Peyer's patch (tissue), 4 donors: ENCODE results near the gene CA5A. TPM values are rescaled to one million over a fixed set of nuclear protein-coding genes. Genes with fewer than 3 reads are reported as not detected.
"Not testable (repeated sequence)": the region's sequence is repeated elsewhere in the genome, so short reads cannot be mapped to it uniquely, and the experiment has no call there.

Experiments used
- DNase-seq, 3 donors: peaks; one replicate each; pipeline ENCODE4 v3.0.0-alpha.2; 2017 to 2019
- H3K27ac ChIP-seq, 4 donors: fragments of 200-600 bp; sonication (generic); one replicate each; pipeline ENCODE4 v1.5.1; 2016 to 2019
- H3K27me3 ChIP-seq, 2 donors: fragments of 200-600 bp; sonication (generic); one replicate each; pipeline ENCODE4 v1.5.1; 2019
- H3K36me3 ChIP-seq, 3 donors: fragments of 200-600 bp; sonication (generic); one replicate each; pipeline ENCODE4 v1.5.1; 2016 to 2019
- H3K4me1 ChIP-seq, 4 donors: fragments of 200-600 bp; sonication (generic); one replicate each; pipeline ENCODE4 v1.5.1; 2016 to 2019
- H3K4me3 ChIP-seq, 4 donors: fragments of 200-600 bp; sonication (generic); 1 replicate in 3 of 4; 2 replicates in 1 of 4; pipeline ENCODE4 v1.5.1; 2016 to 2019; ENCODE audit warnings: mild to moderate bottlenecking in 1 of 4
- H3K9me3 ChIP-seq, 4 donors: fragments of 200-600 bp; sonication (generic); one replicate each; pipeline ENCODE4 v1.5.1; 2016 to 2019; ENCODE audit warnings: mild to moderate bottlenecking in 1 of 4
- CTCF ChIP-seq, 6 experiments: fragments of 450-650 bp in 4 of 6; fragments of 200-600 bp in 2 of 6; sonication (generic) in 1 of 6; IDR thresholded peaks; one replicate each; pipeline ENCODE4 v1.5.1; 2017 to 2019; ENCODE audit warnings: antibody characterized with exemption in 6 of 6, mild to moderate bottlenecking in 3 of 6, moderate library complexity in 1 of 6
- POLR2A ChIP-seq, 2 donors: fragments of 450-650 bp; IDR thresholded peaks; one replicate each; pipeline ENCODE4 v1.5.1; 2017; ENCODE audit warnings: antibody characterized with exemption in 2 of 2, mild to moderate bottlenecking in 2 of 2, moderate library complexity in 2 of 2
- total RNA-seq, 4 donors: library from RNA; depleted of rRNA; stranded (reverse); fragments of >200 nt; gene quantifications; one replicate each; pipeline ENCODE4 v1.1.0, GENCODE V29; 2016

The CA5A gene
- total RNA-seq, 4 donors from 2014 or later, result not detected

GRCh38 chr16:87880117-87880696 lies 56.1 kb downstream of the CA5A start:
- Histone ChIP-seq H3K9me3 (no peaks in the 10 kb centered on the region), H3K36me3 (no peaks in the 10 kb centered on the region), H3K27ac (no peak overlapping the region), H3K4me3 (no peak overlapping the region), H3K27me3 (no peaks in the 10 kb centered on the region), H3K4me1 (no peaks in the 10 kb centered on the region)
- DNase-seq, result no peak
- TF ChIP-seq POLR2A (IDR thresholded peaks at IDR 0.05), result no peak
- TF ChIP-seq CTCF (IDR thresholded peaks at IDR 0.05), result no peak

GRCh38 chr16:87879411-87880013 lies 56.8 kb downstream of the CA5A start:
- H3K9me3 ChIP-seq, DNase-seq, H3K4me3 ChIP-seq, H3K4me1 ChIP-seq, H3K27me3 ChIP-seq, H3K27ac ChIP-seq, H3K36me3 ChIP-seq: not testable (repeated sequence)

GRCh38 chr16:87878704-87879103 lies 57.6 kb downstream of the CA5A start:
- Histone ChIP-seq H3K36me3 (no peaks in the 10 kb centered on the region), H3K27ac (no peak overlapping the region), H3K27me3 (no peaks in the 10 kb centered on the region), H3K4me3 (no peak overlapping the region), H3K9me3 (no peaks in the 10 kb centered on the region), H3K4me1 (no peaks in the 10 kb centered on the region)
- no peak for TF ChIP-seq CTCF (IDR thresholded peaks at IDR 0.05)
- no peak for TF ChIP-seq POLR2A (IDR thresholded peaks at IDR 0.05)
- DNase-seq, result no peak

GRCh38 chr16:87877942-87878507 lies 58.3 kb downstream of the CA5A start:
- no peak overlapping the region for H3K4me3 ChIP-seq
- H3K36me3 ChIP-seq, result no peaks in the 10 kb centered on the region
- TF ChIP-seq CTCF (IDR thresholded peaks at IDR 0.05) (peak in 3 of 6 experiments; percentile 12 to 35 (median 26)), POLR2A (IDR thresholded peaks at IDR 0.05) (no peak)
- H3K4me1 ChIP-seq, result no peaks in the 10 kb centered on the region
- DNase-seq, result no peak
- H3K9me3 ChIP-seq, result no peaks in the 10 kb centered on the region
- H3K27ac ChIP-seq, result no peak overlapping the region
- no peaks in the 10 kb centered on the region for H3K27me3 ChIP-seq

GRCh38 chr16:87874639-87875427 lies 61.5 kb downstream of the CA5A start:
- DNase-seq, result no peak
- H3K27me3 ChIP-seq, result no peaks in the 10 kb centered on the region
- H3K36me3 ChIP-seq, result no peaks in the 10 kb centered on the region
- H3K9me3 ChIP-seq, result no peaks in the 10 kb centered on the region
- no peak overlapping the region for H3K4me3 ChIP-seq
- peaks cover 0 to 8% (median 0%) of the 10 kb centered on the region in 4 donors for H3K4me1 ChIP-seq
- no peak for TF ChIP-seq CTCF (IDR thresholded peaks at IDR 0.05)
- no peak for TF ChIP-seq POLR2A (IDR thresholded peaks at IDR 0.05)
- no peak overlapping the region for H3K27ac ChIP-seq

- not testable (repeated sequence) for DNase-seq, H3K36me3 ChIP-seq, H3K27me3 ChIP-seq, H3K9me3 ChIP-seq, H3K4me3 ChIP-seq
- Histone ChIP-seq H3K27ac (peak overlapping the region in 1 of 4 donors; percentile 55), H3K4me1 (peaks cover 0 to 30% (median 6%) of the 10 kb centered on the region in 4 donors)
These were observed 65.7 kb downstream of the CA5A start for GRCh38 chr16:87870418-87871291.

GRCh38 chr16:87869879-87870417 lies 66.4 kb downstream of the CA5A start:
- not testable (repeated sequence) for H3K27me3 ChIP-seq, H3K36me3 ChIP-seq, H3K9me3 ChIP-seq, DNase-seq, H3K4me3 ChIP-seq
- Histone ChIP-seq H3K4me1 (peaks cover 0 to 30% (median 6%) of the 10 kb centered on the region in 4 donors), H3K27ac (peak overlapping the region in 1 of 4 donors; percentile 82)
